Activated T-cell treated with anti-CD3 and anti-CD28 coated beads, Interleukin-2, amount 50 U/mL, for 72 hours (primary cell): ENCODE measurements around the gene OXGR1. TPM values are rescaled to one million over a fixed set of nuclear protein-coding genes. Genes with fewer than 3 reads are reported as not detected.

Experiments
- ATAC-seq, 2 donors: fragments of 150-1000 bp; cut with Tn5 transposase; replicated peaks in 1 of 2; 2 replicates each; pipeline ENCODE4 v1.10.0; 2021; ENCODE audit warnings: moderate library complexity in 2 of 2, mild to moderate bottlenecking in 1 of 2
- DNase-seq, 2 donors: peaks; one replicate each; pipeline ENCODE4 v3.0.0; 2021 to 2022; ENCODE audit warnings: mixed read lengths in 1 of 2
- H3K27ac Mint-ChIP-seq: one replicate; pipeline ENCODE4 v1.8.0; 2022; ENCODE audit warnings: mild to moderate bottlenecking, moderate library complexity, mixed read lengths
- H3K27me3 Mint-ChIP-seq: one replicate; pipeline ENCODE4 v1.8.0; 2022; ENCODE audit warnings: low read depth, mixed read lengths
- H3K36me3 Mint-ChIP-seq, 2 donors: one replicate each; pipeline ENCODE4 v1.8.0; 2022; ENCODE audit warnings: mixed read lengths in 2 of 2, mild to moderate bottlenecking in 1 of 2; ENCODE audit not compliant: insufficient read depth in 2 of 2
- H3K4me1 Mint-ChIP-seq: one replicate; pipeline ENCODE4 v1.8.0; 2022; ENCODE audit warnings: low read depth, mixed read lengths
- H3K4me3 Mint-ChIP-seq, 2 donors: one replicate each; pipeline ENCODE4 v1.8.0; 2022; ENCODE audit warnings: mild to moderate bottlenecking in 2 of 2, mixed read lengths in 2 of 2, moderate library complexity in 2 of 2
- H3K9me3 Mint-ChIP-seq, 2 donors: one replicate each; pipeline ENCODE4 v1.8.0; 2022; ENCODE audit warnings: mixed read lengths in 2 of 2
- total RNA-seq, 2 donors: library from RNA; stranded (reverse); gene quantifications; one replicate each; pipeline ENCODE4 v1.2.3, GENCODE V29; 2022

Gene OXGR1
- total RNA-seq, 2 donors from 2014 or later = not detected

- no peak overlapping the region for H3K27ac Mint-ChIP-seq
- DNase-seq = no peak
- peaks cover 14 to 26% of the 10 kb centered on the region in 2 donors for H3K9me3 Mint-ChIP-seq
- no peak for ATAC-seq
- H3K4me1 Mint-ChIP-seq = no peaks in the 10 kb centered on the region
- no peak overlapping the region for H3K4me3 Mint-ChIP-seq
- no peaks in the 10 kb centered on the region for H3K27me3 Mint-ChIP-seq
- H3K36me3 Mint-ChIP-seq = peaks cover 10 to 20% of the 10 kb centered on the region in 2 donors
These were observed 27.0 kb downstream of the OXGR1 start for GRCh38 chr13:96967248-96967745.

DNA sequence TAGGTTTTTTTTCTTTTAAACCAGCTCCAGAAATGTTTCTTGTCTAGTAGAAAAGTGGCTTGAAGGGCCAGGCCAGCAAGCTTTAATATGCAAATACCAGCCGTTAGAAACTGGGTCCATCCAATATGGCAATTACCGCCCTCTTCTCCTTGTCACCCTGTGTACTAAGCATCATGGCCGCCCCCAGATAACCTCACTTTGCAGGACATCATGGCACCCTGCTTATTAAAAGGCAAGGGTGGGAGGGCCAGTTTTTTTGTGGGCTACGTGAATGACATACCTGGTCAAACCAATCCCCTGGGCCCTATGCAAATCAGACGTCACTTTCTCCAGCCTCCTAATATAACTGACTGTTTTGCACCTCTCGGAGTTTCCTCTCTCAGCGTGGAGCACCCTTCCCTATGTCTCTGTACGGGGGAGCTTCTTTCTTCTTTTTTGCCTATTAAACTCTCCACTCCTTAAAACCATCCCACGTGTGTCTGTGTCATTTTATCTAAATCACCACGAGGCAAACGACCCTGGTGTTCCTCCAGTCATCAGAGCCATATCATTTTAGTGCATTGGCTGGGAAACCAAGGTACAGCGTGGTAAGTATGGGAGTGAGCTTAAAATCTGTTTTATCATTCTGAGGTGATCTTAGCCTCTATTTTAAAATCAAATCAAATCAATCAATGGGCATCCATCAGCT, 27.7 kb downstream of the OXGR1 start:
- no peak for ATAC-seq
- H3K4me3 Mint-ChIP-seq = no peak overlapping the region

GRCh38 chr13:96963786-96964475, 30.3 kb downstream of the OXGR1 start:
- no peak overlapping the region for H3K4me3 Mint-ChIP-seq
- H3K27ac Mint-ChIP-seq = no peak overlapping the region
- peaks cover 10 to 12% of the 10 kb centered on the region in 2 donors for H3K36me3 Mint-ChIP-seq
- no peak for ATAC-seq
- no peaks in the 10 kb centered on the region for H3K27me3 Mint-ChIP-seq
- peaks cover 8 to 19% of the 10 kb centered on the region in 2 donors for H3K9me3 Mint-ChIP-seq
- H3K4me1 Mint-ChIP-seq = no peaks in the 10 kb centered on the region
- no peak for DNase-seq

More for the DNA sequence above, 27.7 kb downstream of the OXGR1 start:
- Mint-ChIP-seq H3K27me3 (no peaks in the 10 kb centered on the region), H3K27ac (no peak overlapping the region), H3K4me1 (no peaks in the 10 kb centered on the region), H3K36me3 (peaks cover 10 to 20% of the 10 kb centered on the region in 2 donors), H3K9me3 (peaks cover 14 to 24% of the 10 kb centered on the region in 2 donors)
- DNase-seq = no peak

GRCh38 chr13:96960379-96960778, 33.9 kb downstream of the OXGR1 start:
- no peaks in the 10 kb centered on the region for H3K27me3 Mint-ChIP-seq
- peaks cover 0 to 1% of the 10 kb centered on the region in 2 donors for H3K36me3 Mint-ChIP-seq
- H3K4me1 Mint-ChIP-seq = no peaks in the 10 kb centered on the region
- ATAC-seq = no peak
- no peak for DNase-seq
- peaks cover 0 to 4% of the 10 kb centered on the region in 2 donors for H3K9me3 Mint-ChIP-seq
- H3K4me3 Mint-ChIP-seq = no peak overlapping the region
- no peak overlapping the region for H3K27ac Mint-ChIP-seq

DNA sequence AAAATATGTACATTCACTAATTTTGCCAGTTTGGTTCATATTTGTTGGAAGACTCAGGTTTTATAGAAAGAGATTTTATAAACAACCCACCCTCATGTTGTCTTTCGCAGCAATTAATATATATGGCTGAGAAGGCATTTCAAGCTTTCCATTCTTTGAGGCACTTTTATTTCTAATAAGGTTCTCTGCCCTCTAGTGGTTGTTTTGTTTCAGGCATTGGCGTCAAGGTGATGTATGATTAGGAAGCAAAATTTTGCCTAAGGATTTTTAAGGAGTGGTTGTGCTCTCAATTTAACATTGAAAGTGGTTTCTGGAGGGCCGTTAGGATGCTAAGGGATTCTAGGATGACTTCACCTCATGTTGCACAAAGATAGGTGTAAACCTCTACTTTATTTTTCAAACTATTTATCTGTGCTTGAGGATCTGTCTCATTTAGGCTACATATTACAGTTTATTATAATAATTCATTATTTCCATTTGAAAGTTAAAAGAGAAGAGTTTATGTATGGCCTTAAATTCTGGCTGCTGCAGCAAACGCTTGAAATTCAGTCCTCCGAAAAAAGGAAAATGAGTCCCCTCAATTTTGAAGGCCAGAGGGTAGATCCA, 35.9 kb downstream of the OXGR1 start:
- Mint-ChIP-seq H3K27me3 (no peaks in the 10 kb centered on the region), H3K4me3 (no peak overlapping the region), H3K4me1 (no peaks in the 10 kb centered on the region), H3K9me3 (peaks cover 0 to 2% of the 10 kb centered on the region in 2 donors), H3K36me3 (no peaks in the 10 kb centered on the region), H3K27ac (no peak overlapping the region)
- DNase-seq (no peak), ATAC-seq (no peak)

- Mint-ChIP-seq H3K4me1 (no peaks in the 10 kb centered on the region), H3K27me3 (no peaks in the 10 kb centered on the region), H3K9me3 (no peaks in the 10 kb centered on the region), H3K4me3 (no peak overlapping the region), H3K36me3 (no peaks in the 10 kb centered on the region), H3K27ac (no peak overlapping the region)
- DNase-seq (no peak), ATAC-seq (no peak)
These were observed 41.7 kb downstream of the OXGR1 start for GRCh38 chr13:96952595-96952994.

DNA sequence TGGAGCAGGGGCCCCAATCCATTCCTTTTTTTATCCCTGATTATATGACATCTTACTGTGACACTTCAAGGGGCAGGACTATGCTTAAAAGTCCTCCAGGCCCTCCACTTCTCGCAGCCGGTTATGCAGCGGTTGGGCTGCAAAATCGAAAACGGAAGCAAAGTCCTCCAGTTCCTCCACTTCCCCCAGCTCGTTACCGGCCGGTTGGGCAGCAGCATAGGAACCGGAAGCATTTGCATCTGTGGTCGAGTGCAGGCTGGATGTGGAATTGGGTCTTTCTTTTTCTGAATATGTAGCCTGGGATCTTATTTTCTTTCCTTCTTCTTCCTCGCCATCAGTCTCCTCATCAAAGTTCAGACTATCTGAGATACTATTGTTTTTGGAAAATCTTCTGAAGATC, 46.1 kb downstream of the OXGR1 start:
- Mint-ChIP-seq H3K27me3 (no peaks in the 10 kb centered on the region), H3K4me3 (no peak overlapping the region), H3K9me3 (no peaks in the 10 kb centered on the region), H3K27ac (no peak overlapping the region), H3K4me1 (no peaks in the 10 kb centered on the region), H3K36me3 (no peaks in the 10 kb centered on the region)
- DNase-seq (no peak), ATAC-seq (no peak)

GRCh38 chr13:96947343-96947910, 46.8 kb downstream of the OXGR1 start:
- no peak for ATAC-seq
- Mint-ChIP-seq H3K27me3 (no peaks in the 10 kb centered on the region), H3K27ac (no peak overlapping the region), H3K4me3 (no peak overlapping the region), H3K36me3 (no peaks in the 10 kb centered on the region), H3K9me3 (no peaks in the 10 kb centered on the region), H3K4me1 (no peaks in the 10 kb centered on the region)
- no peak for DNase-seq

GRCh38 chr13:96946709-96947311, 47.5 kb downstream of the OXGR1 start:
- H3K4me3 Mint-ChIP-seq = no peak overlapping the region
- H3K9me3 Mint-ChIP-seq = no peaks in the 10 kb centered on the region
- no peaks in the 10 kb centered on the region for H3K36me3 Mint-ChIP-seq
- H3K4me1 Mint-ChIP-seq = no peaks in the 10 kb centered on the region
- ATAC-seq = no peak
- no peaks in the 10 kb centered on the region for H3K27me3 Mint-ChIP-seq
- DNase-seq = no peak
- no peak overlapping the region for H3K27ac Mint-ChIP-seq

DNA sequence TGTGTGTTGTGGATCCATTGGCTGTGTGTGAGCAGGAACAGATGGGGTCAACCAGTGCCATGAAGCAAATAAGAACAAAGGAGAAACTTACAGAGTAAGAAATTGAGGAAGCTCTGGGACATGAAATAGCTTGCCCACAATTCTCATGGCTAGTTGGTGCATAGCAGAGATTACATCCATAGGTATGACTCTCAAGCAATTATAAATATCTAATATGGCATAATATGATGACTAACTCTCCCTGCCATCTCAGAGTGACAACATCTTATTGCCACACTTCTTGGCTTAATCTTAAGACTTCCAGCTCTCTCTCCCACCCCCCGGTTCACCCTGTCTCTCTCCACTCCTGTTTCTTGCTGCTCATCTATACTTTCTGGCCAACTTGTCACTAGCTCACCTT, 53.3 kb downstream of the OXGR1 start:
- no peaks in the 10 kb centered on the region for H3K4me1 Mint-ChIP-seq
- ATAC-seq = no peak
- H3K27ac Mint-ChIP-seq = no peak overlapping the region
- no peaks in the 10 kb centered on the region for H3K27me3 Mint-ChIP-seq
- H3K36me3 Mint-ChIP-seq = no peaks in the 10 kb centered on the region
- no peaks in the 10 kb centered on the region for H3K9me3 Mint-ChIP-seq
- H3K4me3 Mint-ChIP-seq = no peak overlapping the region
- DNase-seq = no peak

DNA sequence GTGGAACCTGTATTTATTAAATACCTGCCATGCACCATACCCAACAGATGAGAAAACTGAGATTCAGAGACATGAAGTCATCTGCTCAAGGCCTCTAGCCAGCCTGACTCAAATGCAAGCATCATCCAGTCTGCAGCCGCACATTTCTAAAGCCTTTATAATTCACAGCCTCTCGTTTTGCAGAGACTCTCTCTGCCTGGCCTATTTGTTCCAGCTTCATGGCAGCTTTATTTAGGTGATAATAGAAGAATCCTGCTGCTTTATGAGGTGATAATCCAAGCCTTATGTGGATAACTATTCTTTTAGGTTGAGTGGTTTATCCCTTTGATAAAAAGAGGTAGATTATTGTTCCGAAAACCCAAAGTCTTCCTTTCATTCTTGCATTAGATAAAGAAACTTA, 58.4 kb downstream of the OXGR1 start:
- DNase-seq = no peak
- ATAC-seq = no peak

More for the DNA sequence above, 58.4 kb downstream of the OXGR1 start:
- Mint-ChIP-seq H3K4me3 (no peak overlapping the region), H3K27ac (no peak overlapping the region), H3K9me3 (no peaks in the 10 kb centered on the region), H3K4me1 (no peaks in the 10 kb centered on the region), H3K36me3 (no peaks in the 10 kb centered on the region), H3K27me3 (no peaks in the 10 kb centered on the region)
